ENCODE measurements around the gene RPEL1.
"Not testable (repeated sequence)": the region's sequence is repeated elsewhere in the genome, so short reads cannot be mapped to it uniquely, and the experiment has no call there.

The RPEL1 gene

GRCh38 chr10:103238506-103239252, 7.0 kb upstream of the RPEL1 start:
- DNase-seq = no peak

GRCh38 chr10:103241262-103242011, 4.2 kb upstream of the RPEL1 start:
- no peak for DNase-seq

GRCh38 chr10:103244666-103245271, 918 bp upstream of the RPEL1 start:
- peak; percentile 47 to 64 for DNase-seq

- DNase-seq = no peak
These were observed 637 bp downstream of the RPEL1 start for GRCh38 chr10:103246324-103246723.

GRCh38 chr10:103254113-103254512, 8.4 kb downstream of the RPEL1 start:
- DNase-seq = no peak

GRCh38 chr10:103254538-103255325, 9.0 kb downstream of the RPEL1 start:
- DNase-seq = no peak

- no peak for DNase-seq
These were observed 10.9 kb downstream of the RPEL1 start for GRCh38 chr10:103256613-103257012.

- DNase-seq = no peak
These were observed 12.1 kb downstream of the RPEL1 start for GRCh38 chr10:103257812-103258211.

- DNase-seq = not testable (repeated sequence)
These were observed 13.2 kb downstream of the RPEL1 start for GRCh38 chr10:103258928-103259327.

GRCh38 chr10:103259989-103260388, 14.3 kb downstream of the RPEL1 start:
- DNase-seq = no peak

- no peak for DNase-seq
These were observed 16.5 kb downstream of the RPEL1 start for GRCh38 chr10:103262229-103262628.

GRCh38 chr10:103265717-103266329, 20.1 kb downstream of the RPEL1 start:
- peak; percentile 8 to 17 for DNase-seq

- DNase-seq = no peak
These were observed 27.4 kb downstream of the RPEL1 start for GRCh38 chr10:103273041-103273441.

GRCh38 chr10:103276251-103276895, 30.7 kb downstream of the RPEL1 start:
- DNase-seq = no peak

- no peak for DNase-seq
These were observed 31.4 kb downstream of the RPEL1 start, which contains the start of gene INA for GRCh38 chr10:103276896-103277712. INA (plus strand) TSS chr10:103277138; CDS start chr10:103277212, 74 bp downstream.

GRCh38 chr10:103277713-103278536, 32.2 kb downstream of the RPEL1 start:
- no peak for DNase-seq

- DNase-seq = no peak
These were observed 32.8 kb downstream of the RPEL1 start for GRCh38 chr10:103278537-103278823.

- DNase-seq = peak in 1 of 2 donors; percentile 19
These were observed 33.2 kb downstream of the RPEL1 start for GRCh38 chr10:103278862-103279298.

- no peak for DNase-seq
These were observed 34.3 kb downstream of the RPEL1 start for GRCh38 chr10:103280031-103280430.

GRCh38 chr10:103280506-103280905, 34.8 kb downstream of the RPEL1 start:
- no peak for DNase-seq
